ENCODE results near the gene WDR27. TPM values are rescaled to one million over a fixed set of nuclear protein-coding genes. Genes with fewer than 3 reads are reported as not detected.
"Not testable (repeated sequence)": the region's sequence is repeated elsewhere in the genome, so short reads cannot be mapped to it uniquely, and the experiment has no call there.

WDR27 gene
- total and polyA plus RNA-seq, 10 of the 15 experiments (the other 5 are each of a cell fraction or from before 2014, with no cell fraction given): 1.9 to 33.2 (median 19.0) TPM

- DNase-seq (ENCODE audit: low read depth, low spot score): no peak
- no peak overlapping the region for H3K4me2 ChIP-seq (ENCODE audit: control insufficient read depth, insufficient read depth)
- no peak for FAIRE-seq
- no peak overlapping the region for H3K27ac ChIP-seq (ENCODE audit: control insufficient read depth, insufficient read depth)
- H3K9me3 ChIP-seq (replicated peaks; ENCODE audit: control insufficient read depth, insufficient read depth, low read length): no peaks in the 10 kb centered on the region
- no TSS peak for BruUV-seq (replicated peaks)
- TF ChIP-seq BMI1 (IDR thresholded peaks at IDR 0.05; ENCODE audit: borderline replicate concordance) (no peak), MTA2 (IDR thresholded peaks at IDR 0.05; ENCODE audit: low read depth) (no peak), RUNX3 (IDR thresholded peaks at IDR 0.05; ENCODE audit: low read length) (no peak), GATAD2B (conservative IDR thresholded peaks at IDR 0.05; ENCODE audit: low read depth) (no peak), ZBTB4 (CRISPR knock-in tag; IDR thresholded peaks at IDR 0.05) (no peak), SPI1 (IDR thresholded peaks at IDR 0.05; ENCODE audit: borderline replicate concordance, insufficient read depth, low read depth, low read length) (no peak), CHD1 (IDR thresholded peaks at IDR 0.05; ENCODE audit: low read depth, low read length) (no peak), ZNF384 (IDR thresholded peaks at IDR 0.05; ENCODE audit: borderline replicate concordance, low read depth, low read length) (no peak), YBX1 (IDR thresholded peaks at IDR 0.05) (no peak), IKZF1 (conservative IDR thresholded peaks at IDR 0.05) (no peak), MYB (IDR thresholded peaks at IDR 0.05; ENCODE audit: borderline replicate concordance, low read depth, low read length) (no peak), ZZZ3 (IDR thresholded peaks at IDR 0.05; ENCODE audit: control insufficient read depth, insufficient read length, low read depth) (no peak), ATF7 (IDR thresholded peaks at IDR 0.05; ENCODE audit: low read depth) (no peak), TCF7 (IDR thresholded peaks at IDR 0.05; ENCODE audit: borderline replicate concordance) (no peak)
- H3K79me2 ChIP-seq (ENCODE audit: control insufficient read depth, insufficient read depth, low read length): no peaks in the 10 kb centered on the region
- ChIA-PET CTCF (no interaction called here), RAD21 (ENCODE audit: unreplicated experiment) (no interaction called here), SMC1A (ENCODE audit: uncharacterized antibody, unreplicated experiment) (no interaction called here), POLR2A (no interaction called here)
- 75% methylated on average over 7 of the region's 7 CpGs for WGBS (ENCODE audit: insufficient coverage, insufficient replicate concordance, low lambda C conversion rate, missing lambda C conversion rate)
- in situ Hi-C loops (cut with MboI): no loop called here
- no peak overlapping the region for H3K4me3 ChIP-seq
- ATAC-seq: no peak
- no peak overlapping the region for H2AFZ ChIP-seq (ENCODE audit: control insufficient read depth, low read depth, low read length)
- no peaks in the 10 kb centered on the region for H3K27me3 ChIP-seq (replicated peaks in 1 of 2; ENCODE audit: control insufficient read depth in 2 of 2, insufficient read depth in 2 of 2, low read length in 1 of 2)
- intact Hi-C loops (cut with micrococcal nuclease; ENCODE audit: unreplicated experiment): no loop called here
- no peak overlapping the region for H3K9ac ChIP-seq (ENCODE audit: control insufficient read depth, insufficient read depth, low read length)
- H3K36me3 ChIP-seq (ENCODE audit: control insufficient read depth in 2 of 2, insufficient read depth in 2 of 2, low read length in 1 of 2): no peaks in the 10 kb centered on the region
- H3K4me1 ChIP-seq (ENCODE audit: control insufficient read depth, insufficient read depth, low read length): no peaks in the 10 kb centered on the region
- no peaks in the 10 kb centered on the region for H4K20me1 ChIP-seq (ENCODE audit: control insufficient read depth, insufficient read depth)
Observed at GRCh38 chr6:169617562-169617961, 84.3 kb downstream of the WDR27 start.

GRCh38 chr6:169608609-169609008 lies 93.2 kb downstream of the WDR27 start:
- in situ Hi-C loops (cut with MboI); H2AFZ ChIP-seq (ENCODE audit: control insufficient read depth, low read depth, low read length); H3K4me3 ChIP-seq; H3K27ac ChIP-seq (ENCODE audit: control insufficient read depth, insufficient read depth); FAIRE-seq; H3K9ac ChIP-seq (ENCODE audit: control insufficient read depth, insufficient read depth, low read length); H3K79me2 ChIP-seq (ENCODE audit: control insufficient read depth, insufficient read depth, low read length); H3K36me3 ChIP-seq (ENCODE audit: control insufficient read depth in 2 of 2, insufficient read depth in 2 of 2, low read length in 1 of 2); H3K27me3 ChIP-seq (replicated peaks in 1 of 2; ENCODE audit: control insufficient read depth in 2 of 2, insufficient read depth in 2 of 2, low read length in 1 of 2); H3K4me1 ChIP-seq (ENCODE audit: control insufficient read depth, insufficient read depth, low read length); H3K4me2 ChIP-seq (ENCODE audit: control insufficient read depth, insufficient read depth); RAD21 ChIA-PET (ENCODE audit: unreplicated experiment); H3K9me3 ChIP-seq (replicated peaks; ENCODE audit: control insufficient read depth, insufficient read depth, low read length); intact Hi-C loops (cut with micrococcal nuclease; ENCODE audit: unreplicated experiment); DNase-seq (ENCODE audit: low read depth, low spot score); POLR2A ChIA-PET; ATAC-seq; BruUV-seq (replicated peaks); CTCF ChIA-PET; H4K20me1 ChIP-seq (ENCODE audit: control insufficient read depth, insufficient read depth): not testable (repeated sequence)
- WGBS (ENCODE audit: insufficient coverage, insufficient replicate concordance, low lambda C conversion rate, missing lambda C conversion rate): 96% methylated on average over 2 of the region's 2 CpGs
- SMC1A ChIA-PET (ENCODE audit: uncharacterized antibody, unreplicated experiment): interaction anchor here (0.8 kb wide), 1 partner anchor 11 kb away, joined by 3 read pairs; no protein-coding TSS in a partner anchor
